ENCODE results near the gene INF2. TPM values are rescaled to one million over a fixed set of nuclear protein-coding genes. Genes with fewer than 3 reads are reported as not detected.

Gene INF2
- total RNA-seq, 1 donor from 2014 or later, result 26.6 TPM

DNA sequence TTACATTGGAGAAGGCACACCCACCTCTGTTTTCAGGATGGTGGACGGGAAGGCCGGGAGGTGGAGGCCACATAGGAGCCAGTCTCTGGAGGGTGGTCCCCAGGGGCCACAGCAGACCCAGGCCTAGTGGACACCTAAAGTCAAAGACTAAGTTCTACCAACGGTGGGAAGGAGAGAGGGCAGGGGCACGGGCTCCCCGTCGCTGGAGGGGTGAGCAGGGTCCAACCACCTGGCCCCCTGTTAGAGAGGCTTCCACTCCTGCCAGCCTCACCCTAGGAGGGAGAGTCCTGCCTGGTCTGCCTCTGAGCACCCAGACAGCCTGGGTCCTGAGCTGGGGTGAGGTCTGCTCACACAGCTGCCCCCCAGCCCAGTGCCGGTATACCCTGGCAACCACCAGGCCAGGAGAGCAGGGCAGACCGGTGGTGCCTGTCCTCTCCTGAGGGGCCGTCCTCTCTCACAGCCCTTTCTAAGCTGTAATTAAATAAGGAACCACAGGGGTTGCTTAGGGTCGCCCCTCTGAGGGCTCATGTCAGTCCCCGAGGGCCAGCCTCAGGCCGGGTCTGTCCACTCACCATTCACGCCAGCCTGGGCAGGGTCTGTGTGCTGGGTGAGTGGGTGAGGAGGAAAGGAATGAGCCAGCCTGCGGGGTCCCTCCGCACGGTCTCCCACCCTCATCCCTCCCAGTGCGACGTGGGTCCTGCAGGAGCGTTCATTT, 2.3 kb downstream of the INF2 start:
- FAIRE-seq (no peak), DNase-seq (ENCODE audit: low read depth) (no peak)
- Histone ChIP-seq H3K36me3 (ENCODE audit: control insufficient read depth, insufficient read depth, low read length) (peaks cover 25% of the 10 kb centered on the region), H3K4me3 (ENCODE audit: low read depth, low read length) (no peak overlapping the region), H3K27me3 (ENCODE audit: control insufficient read depth, insufficient read depth, low read length) (no peaks in the 10 kb centered on the region)
- TF ChIP-seq, protein P1, sequence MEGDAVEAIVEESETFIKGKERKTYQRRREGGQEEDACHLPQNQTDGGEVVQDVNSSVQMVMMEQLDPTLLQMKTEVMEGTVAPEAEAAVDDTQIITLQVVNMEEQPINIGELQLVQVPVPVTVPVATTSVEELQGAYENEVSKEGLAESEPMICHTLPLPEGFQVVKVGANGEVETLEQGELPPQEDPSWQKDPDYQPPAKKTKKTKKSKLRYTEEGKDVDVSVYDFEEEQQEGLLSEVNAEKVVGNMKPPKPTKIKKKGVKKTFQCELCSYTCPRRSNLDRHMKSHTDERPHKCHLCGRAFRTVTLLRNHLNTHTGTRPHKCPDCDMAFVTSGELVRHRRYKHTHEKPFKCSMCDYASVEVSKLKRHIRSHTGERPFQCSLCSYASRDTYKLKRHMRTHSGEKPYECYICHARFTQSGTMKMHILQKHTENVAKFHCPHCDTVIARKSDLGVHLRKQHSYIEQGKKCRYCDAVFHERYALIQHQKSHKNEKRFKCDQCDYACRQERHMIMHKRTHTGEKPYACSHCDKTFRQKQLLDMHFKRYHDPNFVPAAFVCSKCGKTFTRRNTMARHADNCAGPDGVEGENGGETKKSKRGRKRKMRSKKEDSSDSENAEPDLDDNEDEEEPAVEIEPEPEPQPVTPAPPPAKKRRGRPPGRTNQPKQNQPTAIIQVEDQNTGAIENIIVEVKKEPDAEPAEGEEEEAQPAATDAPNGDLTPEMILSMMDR (IDR thresholded peaks at IDR 0.05; ENCODE audit: insufficient read depth, low read length, severe bottlenecking), result no peak

DNA sequence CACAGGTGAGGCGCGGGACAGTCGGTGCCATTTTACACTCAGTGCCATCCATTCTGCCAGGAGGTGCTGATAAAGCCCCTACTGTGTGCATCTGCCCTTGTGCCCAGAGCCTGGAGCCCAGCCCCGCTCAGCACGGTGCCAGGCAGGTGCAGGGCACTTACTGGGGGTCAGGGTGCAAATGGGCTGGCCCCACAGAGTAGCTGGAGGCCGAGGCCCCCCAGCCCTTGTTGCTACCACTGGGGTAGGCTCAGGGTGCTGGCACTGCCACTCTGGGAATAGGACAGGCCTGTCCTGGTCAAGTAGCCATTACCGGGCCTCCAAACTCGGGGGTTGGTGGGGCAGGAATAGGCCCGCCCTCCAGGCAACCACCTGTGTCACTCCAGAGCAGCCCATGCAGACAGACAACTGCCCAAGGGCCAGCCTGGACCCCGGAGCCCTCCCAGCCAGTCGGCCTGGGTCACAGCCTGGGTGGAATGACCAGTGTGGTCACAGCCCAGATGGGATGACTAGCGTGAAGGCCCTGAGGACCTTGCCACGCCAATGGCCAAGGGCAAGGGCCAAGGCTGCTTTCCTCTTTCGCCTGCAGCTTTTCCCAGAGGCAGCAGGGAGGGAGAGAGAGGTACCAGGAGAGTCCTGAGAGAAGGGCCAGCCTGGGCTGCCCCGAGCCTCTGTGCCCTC, 3.0 kb downstream of the INF2 start:
- H3K27me3 ChIP-seq (ENCODE audit: control insufficient read depth, insufficient read depth, low read length), result no peaks in the 10 kb centered on the region
- no peak for DNase-seq (ENCODE audit: low read depth)
- TF ChIP-seq, protein P1 (IDR thresholded peaks at IDR 0.05; ENCODE audit: insufficient read depth, low read length, severe bottlenecking), result no peak
- no peak overlapping the region for H3K4me3 ChIP-seq (ENCODE audit: low read depth, low read length)
- H3K36me3 ChIP-seq (ENCODE audit: control insufficient read depth, insufficient read depth, low read length), result peaks cover 30% of the 10 kb centered on the region
- FAIRE-seq, result no peak

DNA sequence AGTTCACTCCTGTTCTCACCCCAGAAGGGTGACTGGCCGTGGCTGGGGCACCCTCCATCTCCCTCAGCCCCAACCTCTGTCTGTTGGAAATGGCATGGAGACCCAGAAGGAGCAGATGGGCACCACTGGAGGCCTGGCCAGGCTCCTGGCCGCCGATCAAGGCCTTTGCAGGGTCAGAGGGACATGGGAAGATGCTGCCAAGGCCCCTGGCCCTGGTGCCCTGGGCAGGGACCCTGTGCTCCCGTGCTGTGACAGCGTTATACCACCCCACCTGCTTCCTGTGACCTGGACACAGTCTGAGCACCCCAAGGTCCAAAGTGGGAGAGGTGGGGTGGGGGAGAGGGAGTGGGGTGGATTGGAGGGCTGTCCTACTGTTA, 3.5 kb downstream of the INF2 start:
- FAIRE-seq (no peak), DNase-seq (ENCODE audit: low read depth) (no peak)
- TF ChIP-seq, protein P1 (IDR thresholded peaks at IDR 0.05; ENCODE audit: insufficient read depth, low read length, severe bottlenecking), result no peak
- Histone ChIP-seq H3K27me3 (ENCODE audit: control insufficient read depth, insufficient read depth, low read length) (no peaks in the 10 kb centered on the region), H3K4me3 (ENCODE audit: low read depth, low read length) (no peak overlapping the region), H3K36me3 (ENCODE audit: control insufficient read depth, insufficient read depth, low read length) (peaks cover 31% of the 10 kb centered on the region)

DNA sequence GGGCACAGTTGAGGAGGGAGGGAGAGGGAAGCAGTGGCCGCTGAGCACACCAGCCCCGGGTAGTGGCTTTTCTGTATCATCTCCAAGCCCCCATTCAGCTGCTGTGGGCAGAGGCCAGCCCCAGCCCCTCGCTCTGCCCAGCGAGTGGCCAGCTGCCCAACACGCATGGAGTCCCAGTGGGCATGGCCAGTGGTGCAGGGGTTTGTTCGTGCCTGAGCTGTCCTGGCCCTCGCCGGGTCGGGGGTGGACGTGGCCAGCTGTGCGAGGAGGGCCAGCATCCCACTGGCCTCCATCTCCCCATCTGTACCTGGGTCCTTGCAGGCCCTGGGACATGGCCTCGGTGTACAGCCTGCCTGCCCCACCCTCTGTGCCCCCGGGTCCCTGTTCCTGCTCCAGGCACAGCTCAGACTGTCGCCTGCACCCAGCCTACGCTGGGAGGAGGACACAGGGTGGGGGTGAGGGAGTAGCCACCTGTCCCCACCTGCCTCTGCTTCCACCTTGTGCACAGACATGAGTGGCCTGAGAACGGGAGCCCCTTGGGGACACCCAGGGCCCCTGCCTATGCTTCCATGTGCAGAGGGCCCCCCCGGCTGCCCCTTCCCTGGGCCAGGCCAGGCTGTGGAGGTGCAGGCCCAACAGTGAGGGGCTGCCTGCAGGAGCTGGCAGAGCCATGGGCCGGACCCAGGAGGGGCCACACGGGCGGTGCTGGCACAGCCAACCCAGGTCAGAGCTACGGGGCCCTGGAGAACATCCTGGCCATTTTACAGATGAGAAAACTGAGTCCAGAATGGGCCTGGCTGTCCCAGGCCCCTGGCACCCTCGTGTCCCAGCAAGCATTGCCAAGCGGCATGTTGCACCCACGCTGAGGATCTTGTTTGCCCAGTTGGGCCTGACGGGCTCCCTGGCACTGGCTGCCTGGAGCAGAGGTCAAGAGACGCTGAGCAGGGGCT, 4.3 kb downstream of the INF2 start:
- no peak for DNase-seq (ENCODE audit: low read depth)
- no peak for FAIRE-seq
- TF ChIP-seq, protein P1 (IDR thresholded peaks at IDR 0.05; ENCODE audit: insufficient read depth, low read length, severe bottlenecking), result no peak
- H3K36me3 ChIP-seq (ENCODE audit: control insufficient read depth, insufficient read depth, low read length), result peaks cover 35% of the 10 kb centered on the region
- no peaks in the 10 kb centered on the region for H3K27me3 ChIP-seq (ENCODE audit: control insufficient read depth, insufficient read depth, low read length)
- no peak overlapping the region for H3K4me3 ChIP-seq (ENCODE audit: low read depth, low read length)

DNA sequence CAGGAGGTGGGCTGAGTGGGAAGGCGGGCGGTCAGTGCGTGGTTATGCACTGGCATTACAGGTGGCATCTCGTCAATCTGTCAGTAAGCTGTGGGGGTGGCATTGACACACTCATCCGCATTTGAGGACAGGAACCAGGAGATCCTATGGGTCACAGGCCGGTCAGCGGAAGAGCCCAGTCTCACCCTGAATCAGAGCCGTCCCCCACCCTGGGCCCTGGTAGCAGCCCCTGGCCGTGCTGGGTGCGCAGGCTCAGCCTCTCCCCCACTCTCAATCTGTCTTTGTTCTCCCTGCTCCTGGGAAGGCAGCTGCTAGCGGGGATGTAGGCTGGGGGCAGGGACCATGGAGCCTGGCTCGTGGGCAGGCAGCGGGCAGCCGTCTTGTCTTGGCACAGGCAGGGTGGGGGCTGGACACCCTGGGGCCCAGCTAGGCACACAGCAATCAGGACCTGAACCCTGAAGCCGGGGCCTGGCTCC, 5.1 kb downstream of the INF2 start:
- TF ChIP-seq, protein P1 (IDR thresholded peaks at IDR 0.05; ENCODE audit: insufficient read depth, low read length, severe bottlenecking), result no peak
- no peak for FAIRE-seq
- no peak for DNase-seq (ENCODE audit: low read depth)
- no peaks in the 10 kb centered on the region for H3K27me3 ChIP-seq (ENCODE audit: control insufficient read depth, insufficient read depth, low read length)
- H3K36me3 ChIP-seq (ENCODE audit: control insufficient read depth, insufficient read depth, low read length), result peaks cover 35% of the 10 kb centered on the region
- no peak overlapping the region for H3K4me3 ChIP-seq (ENCODE audit: low read depth, low read length)
